GM13976 (cell line): Measurements from ENCODE around the gene SLC35F3.

Source experiments
- DNase-seq: peaks from one replicate; pipeline ENCODE4 v3.0.0; 2012; ENCODE audit warnings: low spot score
- in situ Hi-C: fragments of 300-500 bp; cut with MboI; formaldehyde crosslinking; loops from one replicate; pipeline ENCODE4 v1.12.0; 2022; ENCODE audit warnings: low sequenced_read_pairs, mixed read lengths, inconsistent platforms; ENCODE audit not compliant: unreplicated experiment
- TF ChIP-seq, protein P1 (sequence below): IDR thresholded peaks from 2 replicates; pipeline ENCODE4 v1.5.1; 2012; ENCODE audit warnings: borderline replicate concordance, mild to moderate bottlenecking; ENCODE audit not compliant: insufficient read depth; ENCODE audit errors: extremely low read depth, missing control alignments, control extremely low read depth

SLC35F3 gene

DNA sequence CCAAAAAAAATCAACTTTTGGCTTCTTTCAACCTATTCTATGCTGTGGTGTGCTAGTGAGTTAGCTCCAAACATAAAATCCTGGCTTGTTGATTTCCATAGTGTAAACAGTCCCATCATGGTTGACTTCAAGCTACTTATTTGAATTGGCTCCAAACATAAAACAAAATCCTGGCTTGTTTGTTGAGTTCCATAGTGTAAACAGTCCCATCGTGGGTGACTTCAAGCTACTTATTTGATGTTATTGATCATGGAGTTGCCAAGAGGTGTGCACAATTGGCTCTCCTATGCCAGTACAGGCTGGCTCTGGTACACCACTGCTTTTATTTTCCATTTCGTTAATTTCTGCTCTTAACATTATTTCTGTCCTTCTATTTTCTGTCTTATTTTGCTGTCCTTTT is 466.9 kb downstream of the SLC35F3 start:
- in situ Hi-C loops: no loop called here

DNA sequence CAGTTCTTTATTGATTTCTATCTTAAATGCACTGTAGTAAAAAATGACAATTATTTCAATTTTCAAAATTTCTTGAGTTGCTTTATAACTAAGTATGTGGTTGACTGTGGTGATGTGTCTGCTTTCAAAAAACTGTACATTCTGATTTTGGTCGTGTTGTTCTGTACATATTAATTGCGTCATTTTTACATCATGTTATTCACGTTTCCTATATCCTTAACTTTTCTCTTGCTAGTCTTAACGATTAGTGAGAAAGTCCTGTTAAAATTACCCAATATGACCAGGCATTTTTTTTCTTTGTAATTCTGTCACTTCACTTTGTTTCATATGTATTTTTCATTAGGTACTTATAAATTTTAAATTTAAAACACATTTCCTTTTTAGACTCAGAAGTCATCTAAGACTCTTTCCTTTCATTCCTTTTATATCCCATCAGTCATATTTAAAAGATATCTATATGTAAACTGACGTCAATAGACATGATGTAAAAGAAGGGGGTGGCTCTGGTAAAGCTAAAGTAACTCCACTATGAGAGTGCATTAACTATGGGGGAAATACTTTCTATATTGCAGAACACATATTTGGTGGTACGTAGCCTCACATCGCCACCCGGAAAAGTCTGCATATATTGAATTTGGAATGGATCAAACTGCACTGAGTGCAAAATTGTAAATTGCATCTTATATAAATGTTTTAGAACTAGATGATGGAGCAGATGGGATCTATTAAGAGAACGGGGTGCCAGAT is 467.7 kb downstream of the SLC35F3 start:
- no peak for DNase-seq
- TF ChIP-seq, protein P1, sequence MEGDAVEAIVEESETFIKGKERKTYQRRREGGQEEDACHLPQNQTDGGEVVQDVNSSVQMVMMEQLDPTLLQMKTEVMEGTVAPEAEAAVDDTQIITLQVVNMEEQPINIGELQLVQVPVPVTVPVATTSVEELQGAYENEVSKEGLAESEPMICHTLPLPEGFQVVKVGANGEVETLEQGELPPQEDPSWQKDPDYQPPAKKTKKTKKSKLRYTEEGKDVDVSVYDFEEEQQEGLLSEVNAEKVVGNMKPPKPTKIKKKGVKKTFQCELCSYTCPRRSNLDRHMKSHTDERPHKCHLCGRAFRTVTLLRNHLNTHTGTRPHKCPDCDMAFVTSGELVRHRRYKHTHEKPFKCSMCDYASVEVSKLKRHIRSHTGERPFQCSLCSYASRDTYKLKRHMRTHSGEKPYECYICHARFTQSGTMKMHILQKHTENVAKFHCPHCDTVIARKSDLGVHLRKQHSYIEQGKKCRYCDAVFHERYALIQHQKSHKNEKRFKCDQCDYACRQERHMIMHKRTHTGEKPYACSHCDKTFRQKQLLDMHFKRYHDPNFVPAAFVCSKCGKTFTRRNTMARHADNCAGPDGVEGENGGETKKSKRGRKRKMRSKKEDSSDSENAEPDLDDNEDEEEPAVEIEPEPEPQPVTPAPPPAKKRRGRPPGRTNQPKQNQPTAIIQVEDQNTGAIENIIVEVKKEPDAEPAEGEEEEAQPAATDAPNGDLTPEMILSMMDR: no peak
- in situ Hi-C loops: no loop called here

More for the DNA sequence above, 466.9 kb downstream of the SLC35F3 start:
- no peak for DNase-seq
- TF ChIP-seq, protein P1: no peak

DNA sequence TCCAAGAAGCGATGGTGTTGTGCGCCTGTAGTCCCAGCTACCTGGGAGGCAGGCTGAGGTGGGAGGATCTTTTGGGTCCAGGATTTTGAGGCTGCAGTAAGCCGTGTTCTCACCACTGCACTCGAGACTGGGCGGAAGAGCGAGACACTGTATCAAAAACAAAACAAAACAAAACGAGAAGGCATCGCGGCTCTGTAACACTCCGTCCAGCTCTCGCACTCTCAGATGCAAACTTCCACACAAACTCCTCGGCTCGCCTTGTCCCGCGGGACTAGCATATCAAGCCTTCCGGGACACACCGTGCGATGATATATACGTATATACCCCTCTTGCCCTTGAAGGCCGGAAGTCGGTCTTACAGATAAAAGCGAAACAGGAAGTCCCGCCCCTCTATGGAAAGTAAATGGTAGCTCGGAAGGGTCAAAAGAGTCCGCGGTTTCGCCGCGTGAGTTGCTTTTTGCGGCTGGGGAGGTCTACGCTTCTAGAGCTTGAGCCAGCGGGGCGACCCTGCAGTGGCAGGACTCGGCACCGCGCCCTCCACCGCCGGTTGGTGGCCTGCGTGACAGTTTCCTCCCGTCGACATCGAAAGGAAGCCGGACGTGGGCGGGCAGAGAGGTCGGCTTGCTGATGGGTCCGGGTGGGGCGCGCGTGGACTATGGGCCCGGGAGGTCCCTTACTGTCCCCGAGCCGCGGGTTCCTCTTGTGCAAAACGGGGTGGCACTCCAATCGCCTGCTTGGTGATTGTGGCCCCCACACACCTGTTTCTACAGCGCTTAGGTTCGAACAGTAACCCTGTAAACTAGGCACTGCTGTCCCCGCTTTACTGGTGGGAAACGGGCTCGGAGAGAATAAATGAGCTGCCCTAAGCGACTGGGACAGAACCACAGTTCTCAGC is 468.8 kb downstream of the SLC35F3 start, which contains the start of gene COA6:
Gene COA6 (plus strand): TSS at position 393 of the 895 bp plus-strand sequence. CDS start 11 bp downstream, at position 404.
- in situ Hi-C loops: no loop called here
- TF ChIP-seq, protein P1: no peak
- DNase-seq: peak; percentile 90

DNA sequence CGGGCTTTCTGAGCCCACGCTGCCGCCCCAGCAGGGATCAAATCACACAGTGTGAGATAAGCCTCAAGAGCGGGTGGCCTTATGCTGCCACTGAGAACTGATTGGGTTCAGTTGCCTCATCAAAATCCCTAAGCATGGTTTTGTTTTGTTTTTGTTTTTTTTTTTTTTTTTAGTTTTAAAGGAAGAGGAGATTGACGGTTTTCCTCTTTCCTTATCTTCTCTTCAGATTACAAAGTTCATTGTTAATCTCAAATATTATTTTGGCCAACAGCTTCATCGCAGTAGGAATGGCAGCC is 469.4 kb downstream of the SLC35F3 start:
- TF ChIP-seq, protein P1: no peak
- in situ Hi-C loops: no loop called here
- DNase-seq: no peak
